Mesendoderm (in vitro differentiated cells): ENCODE results near the gene CYP2W1.

ENCODE experiments used
- DNase-seq: peaks from one replicate; pipeline ENCODE4 v3.0.0; 2013
- H2AK5ac ChIP-seq: 2 replicates; pipeline ENCODE4 v1.6.1; 2013; ENCODE audit warnings: low read length, inconsistent platforms
- H2BK120ac ChIP-seq: 2 replicates; pipeline ENCODE4 v1.6.1; 2013; ENCODE audit warnings: low read depth, mild to moderate bottlenecking, low read length, moderate library complexity, mixed read lengths
- H2BK15ac ChIP-seq: replicated peaks from 2 replicates; pipeline ENCODE4 v1.6.1; 2013; ENCODE audit warnings: low read depth, mild to moderate bottlenecking, moderate library complexity
- H2BK5ac ChIP-seq: 2 replicates; pipeline ENCODE4 v1.6.1; 2013; ENCODE audit warnings: low read length, inconsistent platforms
- H3K18ac ChIP-seq: 2 replicates; pipeline ENCODE4 v1.6.1; 2013; ENCODE audit warnings: mild to moderate bottlenecking, low read length, mixed read lengths
- H3K23ac ChIP-seq: one replicate; pipeline ENCODE4 v1.6.1; 2013; ENCODE audit warnings: low read length
- H3K27ac ChIP-seq: 2 replicates; pipeline ENCODE4 v1.5.1; 2013; ENCODE audit warnings: low read depth, mild to moderate bottlenecking, inconsistent platforms, low read length, moderate library complexity
- H3K27me3 ChIP-seq: 2 replicates; pipeline ENCODE4 v1.6.1; 2013; ENCODE audit warnings: low read length, control low read depth, mild to moderate bottlenecking, inconsistent platforms; ENCODE audit not compliant: insufficient read depth, poor library complexity
- H3K36me3 ChIP-seq: 2 replicates; pipeline ENCODE4 v1.6.1; 2013; ENCODE audit warnings: low read length, inconsistent platforms; ENCODE audit not compliant: control insufficient read depth, insufficient read depth
- H3K4ac ChIP-seq: one replicate; pipeline ENCODE4 v1.6.1; 2013; ENCODE audit warnings: low read depth, mild to moderate bottlenecking, low read length, moderate library complexity
- H3K4me1 ChIP-seq: 2 replicates; pipeline ENCODE4 v1.6.1; 2013; ENCODE audit warnings: low read depth, low read length, inconsistent platforms; ENCODE audit not compliant: control insufficient read depth
- H3K4me2 ChIP-seq: 2 replicates; pipeline ENCODE4 v1.6.1; 2013; ENCODE audit warnings: low read length
- H3K4me3 ChIP-seq: 2 replicates; pipeline ENCODE4 v1.5.1; 2013; ENCODE audit warnings: mild to moderate bottlenecking, low read length
- H3K56ac ChIP-seq: one replicate; pipeline ENCODE4 v1.6.1; 2013; ENCODE audit warnings: low read length
- H3K79me1 ChIP-seq: 2 replicates; pipeline ENCODE4 v1.6.1; 2013; ENCODE audit warnings: low read length, inconsistent platforms
- H3K79me2 ChIP-seq: 2 replicates; pipeline ENCODE4 v1.6.1; 2013; ENCODE audit warnings: mild to moderate bottlenecking, low read length; ENCODE audit not compliant: control insufficient read depth, insufficient read depth
- H3K9ac ChIP-seq: 2 replicates; pipeline ENCODE4 v1.6.1; 2013; ENCODE audit warnings: low read length, inconsistent platforms
- H4K5ac ChIP-seq: one replicate; pipeline ENCODE4 v1.6.1; 2013; ENCODE audit warnings: low read length
- H4K8ac ChIP-seq: one replicate; pipeline ENCODE4 v1.6.1; 2013; ENCODE audit warnings: low read depth, mild to moderate bottlenecking, control low read depth, low read length, moderate library complexity
- WGBS: extraction: QIAGEN DNeasy Blood & Tissue Kit; methylation state at CpG from one replicate; pipeline ENCODE4 v1.1.7; 2013; ENCODE audit warnings: low lambda C conversion rate, missing lambda C conversion rate; ENCODE audit not compliant: insufficient coverage; ENCODE audit errors: extremely low coverage; 5-methylcytosine and 5-hydroxymethylcytosine counted together

Gene CYP2W1

GRCh38 chr7:968205-969105, 14.5 kb upstream of the CYP2W1 start:
- Histone ChIP-seq H3K9ac (no peak overlapping the region), H3K4ac (no peak overlapping the region), H2BK15ac (no peak overlapping the region), H3K27me3 (no peaks in the 10 kb centered on the region), H3K79me2 (peaks cover 9% of the 10 kb centered on the region), H2AK5ac (no peak overlapping the region), H3K56ac (no peak overlapping the region), H3K4me1 (no peaks in the 10 kb centered on the region), H3K79me1 (peaks cover 7% of the 10 kb centered on the region), H3K18ac (no peak overlapping the region), H3K4me2 (no peak overlapping the region), H3K4me3 (no peak overlapping the region), H3K27ac (no peak overlapping the region), H4K8ac (no peak overlapping the region), H2BK120ac (no peak overlapping the region), H3K36me3 (peaks cover 12% of the 10 kb centered on the region), H4K5ac (no peak overlapping the region), H2BK5ac (no peak overlapping the region), H3K23ac (no peak overlapping the region)
- WGBS, result no CpG with 5 or more reads among the region's 24 CpGs
- no peak for DNase-seq

- Histone ChIP-seq H3K56ac (no peak overlapping the region), H3K4me3 (no peak overlapping the region), H2AK5ac (no peak overlapping the region), H3K27ac (no peak overlapping the region), H3K79me1 (peaks cover 10% of the 10 kb centered on the region), H3K4me1 (peaks cover 2% of the 10 kb centered on the region), H3K27me3 (no peaks in the 10 kb centered on the region), H3K18ac (no peak overlapping the region), H3K4me2 (no peak overlapping the region), H2BK120ac (no peak overlapping the region), H4K8ac (no peak overlapping the region), H2BK15ac (no peak overlapping the region), H3K9ac (no peak overlapping the region), H4K5ac (no peak overlapping the region), H2BK5ac (no peak overlapping the region), H3K79me2 (peaks cover 12% of the 10 kb centered on the region), H3K36me3 (peaks cover 12% of the 10 kb centered on the region), H3K23ac (no peak overlapping the region), H3K4ac (no peak overlapping the region)
- no CpG with 5 or more reads among the region's 11 CpGs for WGBS
- no peak for DNase-seq
Measured at GRCh38 chr7:969403-969802, 13.6 kb upstream of the CYP2W1 start.

- WGBS, result no CpG with 5 or more reads among the region's 6 CpGs
- no peak overlapping the region for H4K5ac ChIP-seq
- no peak overlapping the region for H2BK5ac ChIP-seq
- peaks cover 17% of the 10 kb centered on the region for H3K79me2 ChIP-seq
- H3K9ac ChIP-seq, result no peak overlapping the region
- no peak overlapping the region for H2BK15ac ChIP-seq
- no peak overlapping the region for H2AK5ac ChIP-seq
- H3K4me2 ChIP-seq, result no peak overlapping the region
- no peak overlapping the region for H3K23ac ChIP-seq
- no peak overlapping the region for H3K18ac ChIP-seq
- H4K8ac ChIP-seq, result no peak overlapping the region
- no peak overlapping the region for H3K4ac ChIP-seq
- H3K27me3 ChIP-seq, result no peaks in the 10 kb centered on the region
- no peak overlapping the region for H3K27ac ChIP-seq
- no peak overlapping the region for H3K56ac ChIP-seq
- H2BK120ac ChIP-seq, result no peak overlapping the region
- peaks cover 12% of the 10 kb centered on the region for H3K79me1 ChIP-seq
- H3K4me3 ChIP-seq, result no peak overlapping the region
- H3K4me1 ChIP-seq, result peaks cover 2% of the 10 kb centered on the region
- H3K36me3 ChIP-seq, result peaks cover 12% of the 10 kb centered on the region
- DNase-seq, result no peak
Measured at GRCh38 chr7:970744-971143, 12.2 kb upstream of the CYP2W1 start.

- no peak overlapping the region for H3K4ac ChIP-seq
- no peak overlapping the region for H3K4me3 ChIP-seq
- no peak overlapping the region for H3K23ac ChIP-seq
- no peak overlapping the region for H2AK5ac ChIP-seq
- H4K5ac ChIP-seq, result no peak overlapping the region
- H3K79me2 ChIP-seq, result peaks cover 17% of the 10 kb centered on the region
- no CpG with 5 or more reads among the region's 12 CpGs for WGBS
- no peak overlapping the region for H3K56ac ChIP-seq
- peaks cover 12% of the 10 kb centered on the region for H3K79me1 ChIP-seq
- no peak overlapping the region for H3K9ac ChIP-seq
- no peak overlapping the region for H2BK120ac ChIP-seq
- no peak for DNase-seq
- no peaks in the 10 kb centered on the region for H3K27me3 ChIP-seq
- no peak overlapping the region for H4K8ac ChIP-seq
- no peak overlapping the region for H3K18ac ChIP-seq
- peaks cover 12% of the 10 kb centered on the region for H3K36me3 ChIP-seq
- no peak overlapping the region for H2BK15ac ChIP-seq
- H3K27ac ChIP-seq, result no peak overlapping the region
- H3K4me2 ChIP-seq, result no peak overlapping the region
- peaks cover 2% of the 10 kb centered on the region for H3K4me1 ChIP-seq
- H2BK5ac ChIP-seq, result no peak overlapping the region
Measured at GRCh38 chr7:972110-972509, 10.9 kb upstream of the CYP2W1 start.

GRCh38 chr7:972676-973309, 10.2 kb upstream of the CYP2W1 start:
- Histone ChIP-seq H3K27ac (no peak overlapping the region), H2BK5ac (no peak overlapping the region), H3K36me3 (peaks cover 10% of the 10 kb centered on the region), H3K56ac (no peak overlapping the region), H3K23ac (no peak overlapping the region), H3K79me1 (peaks cover 12% of the 10 kb centered on the region), H2BK120ac (no peak overlapping the region), H3K4ac (no peak overlapping the region), H3K4me2 (no peak overlapping the region), H4K8ac (no peak overlapping the region), H3K9ac (no peak overlapping the region), H3K18ac (no peak overlapping the region), H2AK5ac (no peak overlapping the region), H3K4me1 (peaks cover 2% of the 10 kb centered on the region), H3K79me2 (peaks cover 17% of the 10 kb centered on the region), H3K4me3 (no peak overlapping the region), H4K5ac (no peak overlapping the region), H2BK15ac (no peak overlapping the region), H3K27me3 (no peaks in the 10 kb centered on the region)
- DNase-seq, result no peak
- no CpG with 5 or more reads among the region's 10 CpGs for WGBS
